ENCODE results near the gene SUSD3.

- TF ChIP-seq JUN (IDR thresholded peaks at IDR 0.05; ENCODE audit: low read depth, low read length): no peak
- TF ChIP-seq CTCF (IDR thresholded peaks at IDR 0.05; ENCODE audit: control extremely low read depth in 1 of 3, insufficient read depth in 1 of 3, low read depth in 1 of 3, low read length in 3 of 3): no peak
- no peak for TF ChIP-seq SIRT6 (IDR thresholded peaks at IDR 0.05; ENCODE audit: low read length)
- no peak for TF ChIP-seq ATF2 (IDR thresholded peaks at IDR 0.05; ENCODE audit: low read length)
- no peak for TF ChIP-seq EP300 (IDR thresholded peaks at IDR 0.05; ENCODE audit: borderline replicate concordance in 1 of 2, low read depth in 2 of 2, low read length in 2 of 2)
- TF ChIP-seq RAD21 (IDR thresholded peaks at IDR 0.05 in 1 of 2, conservative IDR thresholded peaks at IDR 0.05 in 1 of 2; ENCODE audit: low read depth in 2 of 2, low read length in 2 of 2): no peak
- no peak for TF ChIP-seq POLR2AphosphoS5 (IDR thresholded peaks at IDR 0.05; ENCODE audit: low read depth, low read length)
- no peak for TF ChIP-seq POLR2A (IDR thresholded peaks at IDR 0.05; ENCODE audit: control extremely low read depth in 1 of 2, low read depth in 2 of 2, low read length in 2 of 2)
- TF ChIP-seq CHD1 (IDR thresholded peaks at IDR 0.05; ENCODE audit: low read depth, low read length): no peak
- no peak for TF ChIP-seq NRF1 (IDR thresholded peaks at IDR 0.05; ENCODE audit: low read depth, low read length)
- no peak for TF ChIP-seq ATF3 (IDR thresholded peaks at IDR 0.05; ENCODE audit: insufficient read depth, low read depth, low read length)
- no peak for TF ChIP-seq RFX5 (IDR thresholded peaks at IDR 0.05; ENCODE audit: borderline replicate concordance, low read depth, low read length)
- TF ChIP-seq KDM5A (IDR thresholded peaks at IDR 0.05; ENCODE audit: low read length): no peak
Observed at GRCh38 chr9:93128715-93129224, 70.3 kb downstream of the SUSD3 start.

Measured in H1 (cell line).